ENCODE measurements around the gene VWA7. TPM values are rescaled to one million over a fixed set of nuclear protein-coding genes. Genes with fewer than 3 reads are reported as not detected.

The VWA7 gene, protein sequence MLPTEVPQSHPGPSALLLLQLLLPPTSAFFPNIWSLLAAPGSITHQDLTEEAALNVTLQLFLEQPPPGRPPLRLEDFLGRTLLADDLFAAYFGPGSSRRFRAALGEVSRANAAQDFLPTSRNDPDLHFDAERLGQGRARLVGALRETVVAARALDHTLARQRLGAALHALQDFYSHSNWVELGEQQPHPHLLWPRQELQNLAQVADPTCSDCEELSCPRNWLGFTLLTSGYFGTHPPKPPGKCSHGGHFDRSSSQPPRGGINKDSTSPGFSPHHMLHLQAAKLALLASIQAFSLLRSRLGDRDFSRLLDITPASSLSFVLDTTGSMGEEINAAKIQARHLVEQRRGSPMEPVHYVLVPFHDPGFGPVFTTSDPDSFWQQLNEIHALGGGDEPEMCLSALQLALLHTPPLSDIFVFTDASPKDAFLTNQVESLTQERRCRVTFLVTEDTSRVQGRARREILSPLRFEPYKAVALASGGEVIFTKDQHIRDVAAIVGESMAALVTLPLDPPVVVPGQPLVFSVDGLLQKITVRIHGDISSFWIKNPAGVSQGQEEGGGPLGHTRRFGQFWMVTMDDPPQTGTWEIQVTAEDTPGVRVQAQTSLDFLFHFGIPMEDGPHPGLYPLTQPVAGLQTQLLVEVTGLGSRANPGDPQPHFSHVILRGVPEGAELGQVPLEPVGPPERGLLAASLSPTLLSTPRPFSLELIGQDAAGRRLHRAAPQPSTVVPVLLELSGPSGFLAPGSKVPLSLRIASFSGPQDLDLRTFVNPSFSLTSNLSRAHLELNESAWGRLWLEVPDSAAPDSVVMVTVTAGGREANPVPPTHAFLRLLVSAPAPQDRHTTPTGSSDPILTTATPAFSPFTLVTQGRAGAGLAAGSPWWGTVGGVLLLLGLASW
- 0.14 and 0.44 TPM in 2 replicates for total RNA-seq

DNA sequence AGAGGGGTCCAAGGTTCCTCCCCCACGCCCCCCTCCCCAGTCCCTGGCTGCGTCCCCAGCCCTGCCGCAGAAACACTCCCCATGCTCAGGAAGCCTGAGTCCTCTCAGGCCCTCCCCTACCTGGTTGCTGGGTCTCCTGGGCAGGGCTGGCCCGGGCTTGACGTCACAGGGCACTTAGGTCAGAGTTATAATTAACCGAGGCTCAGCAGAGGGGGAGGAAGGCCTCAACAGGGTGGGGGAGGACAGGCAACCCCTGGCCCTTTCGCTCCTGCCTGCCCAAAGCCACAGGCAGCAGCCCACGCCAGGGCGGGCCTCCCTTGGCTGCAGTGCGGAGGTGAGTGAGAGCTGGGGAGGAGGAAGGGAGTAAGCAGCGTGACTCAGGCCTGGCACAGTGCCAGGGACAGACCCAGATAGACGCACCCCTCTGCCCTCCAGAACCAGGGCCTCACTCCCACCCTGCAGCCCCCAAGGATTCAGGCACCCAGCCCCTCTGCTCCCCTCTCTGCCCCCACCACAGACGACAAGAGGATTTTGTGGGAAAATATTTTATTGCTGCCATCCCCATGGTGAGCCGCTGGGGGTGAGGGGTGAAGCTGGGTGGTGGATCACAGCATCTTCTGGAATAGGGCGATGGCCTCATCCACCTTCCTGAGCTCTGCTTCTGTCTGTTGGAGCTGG, at the start of gene VWA7:
Gene VWA7 (minus strand): TSS at position 340 of the 678 bp plus-strand sequence. CDS start 549 bp downstream, outside the sequence.

GRCh38 chr6:31815025-31815838, 38.1 kb upstream of the VWA7 start, which contains the start of the genes HSPA1A and HSPA1L:
Gene HSPA1A (plus strand): TSS chr6:31815543. CDS start chr6:31815757, 214 bp downstream.
Gene HSPA1L (minus strand): TSS chr6:31815283. CDS start chr6:31811972, 3,311 bp downstream.

DNA sequence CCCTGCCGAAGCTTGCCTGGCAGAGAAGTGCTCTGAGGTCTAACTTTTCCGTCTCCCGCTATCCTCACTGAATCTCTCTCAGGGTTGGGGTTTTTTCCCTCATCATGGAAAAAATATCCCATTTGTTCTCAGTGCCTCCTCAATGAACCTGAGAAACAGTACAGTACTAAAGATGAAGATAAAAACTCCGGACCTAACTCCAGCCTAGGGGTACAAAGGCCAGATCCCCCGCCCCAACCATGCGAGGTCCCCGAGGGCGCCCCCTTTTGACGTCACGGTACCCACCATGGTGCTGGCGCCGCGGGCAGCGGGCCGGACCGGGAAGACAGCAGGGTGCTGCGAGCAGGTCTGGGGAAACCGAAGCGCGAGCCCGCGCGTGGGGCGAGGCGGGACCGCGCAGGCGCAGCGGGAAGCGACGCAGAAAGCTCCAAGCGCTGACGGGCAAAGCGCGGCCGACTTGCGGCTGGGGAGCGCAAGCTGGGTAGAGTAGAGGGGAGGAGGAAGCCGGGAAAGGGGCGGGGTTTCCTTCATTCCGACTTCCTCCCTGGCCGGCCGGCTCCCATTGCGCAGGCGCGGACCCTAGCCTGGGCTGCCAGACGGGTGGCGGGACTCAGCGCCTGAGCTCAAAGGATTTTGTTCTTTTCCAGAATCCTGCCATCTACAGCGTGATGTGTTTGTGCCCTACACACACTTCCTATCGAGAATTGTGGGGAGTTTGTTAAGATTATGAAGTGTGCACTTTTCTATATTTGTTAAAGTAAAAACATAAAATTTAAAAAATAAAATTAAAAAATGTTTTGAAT, 29.5 kb upstream of the VWA7 start, which contains the start of gene LSM2:
Gene LSM2 (minus strand): TSS at position 497 of the 803 bp plus-strand sequence. CDS start 209 bp downstream, at position 288.

GRCh38 chr6:31795616-31796298, 18.6 kb upstream of the VWA7 start, which contains the start of gene VARS1:
Gene VARS1 (minus strand): TSS chr6:31795752. CDS start chr6:31795217, 535 bp downstream.

DNA sequence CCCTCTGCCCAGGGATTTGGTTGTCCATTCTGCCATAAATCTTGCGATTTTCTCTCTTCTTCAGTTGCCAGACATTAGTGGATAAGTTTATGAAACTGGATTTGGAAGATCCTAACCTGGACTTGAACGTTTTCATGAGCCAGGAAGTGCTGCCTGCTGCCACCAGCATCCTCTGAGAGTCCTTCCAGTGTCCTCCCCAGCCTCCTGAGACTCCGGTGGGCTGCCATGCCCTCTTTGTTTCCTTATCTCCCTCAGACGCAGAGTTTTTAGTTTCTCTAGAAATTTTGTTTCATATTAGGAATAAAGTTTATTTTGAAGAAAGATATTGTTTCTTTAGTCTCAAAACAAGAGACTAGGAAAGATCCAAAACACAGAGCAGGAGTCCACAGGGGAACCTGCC, 14.8 kb downstream of the VWA7 start, which contains the start of gene SAPCD1:
Gene SAPCD1 (plus strand): TSS at position 301 of the 400 bp plus-strand sequence. CDS start 399 bp downstream, outside the sequence.

GRCh38 chr6:31739639-31740396, 37.3 kb downstream of the VWA7 start, which contains the start of gene MSH5:
Gene MSH5 (plus strand): TSS chr6:31740005. CDS start chr6:31740467, 462 bp downstream.

GRCh38 chr6:31736021-31736767, 40.9 kb downstream of the VWA7 start, which contains the start of gene CLIC1:
Gene CLIC1 (minus strand): TSS chr6:31736530. CDS start chr6:31736300, 230 bp downstream.

GRCh38 chr6:31728767-31729514, 48.2 kb downstream of the VWA7 start, which contains the start of gene DDAH2:
Gene DDAH2 (minus strand): TSS chr6:31729299. CDS start chr6:31729161, 138 bp downstream.

GRCh38 chr6:31723245-31723979, 53.7 kb downstream of the VWA7 start, which contains the start of gene MPIG6B:
Gene MPIG6B (plus strand): TSS chr6:31723373. CDS start chr6:31723384, 11 bp downstream.

DNA sequence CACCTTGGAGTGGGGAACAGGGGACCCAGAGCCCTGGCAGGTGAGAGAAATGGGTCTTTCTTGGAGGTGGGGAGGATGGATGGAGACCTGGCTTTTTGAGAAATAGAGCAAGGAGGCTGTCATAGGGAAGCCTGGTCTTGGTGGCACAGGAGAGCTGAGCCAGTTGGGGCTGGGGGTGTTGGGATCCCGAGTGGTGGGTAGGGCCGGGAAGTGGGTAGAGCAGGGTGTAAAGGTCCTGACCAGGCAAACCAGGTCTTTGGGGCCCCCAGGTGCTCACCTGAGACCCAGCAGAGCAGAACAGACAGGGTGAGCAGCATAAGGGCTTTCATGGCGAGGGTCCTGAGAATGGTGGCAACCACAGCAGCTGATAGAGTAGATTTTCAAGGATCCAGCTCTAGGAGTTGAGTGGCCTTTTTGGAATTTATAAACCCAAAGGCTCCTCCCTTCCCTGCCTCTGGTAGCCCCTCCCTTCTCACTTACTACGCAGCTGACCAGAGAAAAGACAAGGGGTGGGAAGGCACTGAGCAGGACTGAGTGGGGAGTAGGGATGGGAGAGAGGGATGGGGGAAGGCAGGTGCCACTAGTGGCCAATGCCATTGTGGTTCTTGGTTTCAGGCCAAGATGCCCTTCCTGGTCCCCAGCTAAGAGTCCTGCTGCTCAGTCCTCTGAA, 55.6 kb downstream of the VWA7 start, which contains the start of gene LY6G6C:
Gene LY6G6C (minus strand): TSS at position 396 of the 670 bp plus-strand sequence. CDS start 67 bp downstream, at position 329.

Small RNA genes lying within 50 kb of the gene (small RNA-seq; reads per million reads assigned to genes)
- gene MSH5-SAPCD1 (ENCODE audit: low replicate concordance) (not detected), gene RF00019 (ENCODE audit: low replicate concordance) (not detected), gene RNU6-850P (ENCODE audit: low replicate concordance) (not detected), gene SAPCD1 (ENCODE audit: low replicate concordance) (not detected)

Other genes with a start within 250 kb of the VWA7 start
- not detected in 2 replicates for gene MCCD1, start 248.4 kb downstream of the VWA7 start, total RNA-seq
- gene DDX39B, start 235.3 kb downstream of the VWA7 start, total RNA-seq: 317 and 546 TPM in 2 replicates
- 0.43 and 1.5 TPM in 2 replicates for gene ATP6V1G2, start 230.7 kb downstream of the VWA7 start, total RNA-seq
- 19.9 and 35.5 TPM in 2 replicates for gene NFKBIL1, start 229.7 kb downstream of the VWA7 start, total RNA-seq
- not detected in 2 replicates for gene LTA, start 205.0 kb downstream of the VWA7 start, total RNA-seq
- under 0.01 and 0.29 TPM in 2 replicates for gene TNF, start 201.8 kb downstream of the VWA7 start, total RNA-seq
- gene LTB, start 194.9 kb downstream of the VWA7 start, total RNA-seq: not detected in 2 replicates
- not detected in 2 replicates for gene LST1, start 191.1 kb downstream of the VWA7 start, total RNA-seq
- not detected in 2 replicates for gene NCR3, start 184.3 kb downstream of the VWA7 start, total RNA-seq
- not detected in 2 replicates for gene AIF1, start 162.1 kb downstream of the VWA7 start, total RNA-seq
- 55.1 and 105 TPM in 2 replicates for gene PRRC2A, start 156.6 kb downstream of the VWA7 start, total RNA-seq
- gene BAG6, start 124.7 kb downstream of the VWA7 start, total RNA-seq: 185 and 217 TPM in 2 replicates
- gene APOM, start 121.4 kb downstream of the VWA7 start, total RNA-seq: 0.72 and 3.3 TPM in 2 replicates
- 17.1 and 25.5 TPM in 2 replicates for gene C6orf47, start 116.5 kb downstream of the VWA7 start, total RNA-seq
- 20.0 and 22.8 TPM in 2 replicates for gene GPANK1, start 112.3 kb downstream of the VWA7 start, total RNA-seq
- gene CSNK2B, start 111.2 kb downstream of the VWA7 start, total RNA-seq: 198 and 356 TPM in 2 replicates
- gene LY6G5B, start 107.4 kb downstream of the VWA7 start, total RNA-seq: 5.2 and 8.3 TPM in 2 replicates
- gene LY6G5C, start 96.3 kb downstream of the VWA7 start, total RNA-seq: 0.66 and 2.7 TPM in 2 replicates
- gene ABHD16A, start 74.0 kb downstream of the VWA7 start, total RNA-seq: 48.6 and 51.0 TPM in 2 replicates
- not detected in 2 replicates for gene LY6G6F, start 70.5 kb downstream of the VWA7 start, total RNA-seq
- not detected in 2 replicates for gene LY6G6D, start 62.0 kb downstream of the VWA7 start, total RNA-seq
- not detected in 2 replicates for gene LY6G6C, start 55.6 kb downstream of the VWA7 start, total RNA-seq
- not detected in 2 replicates for gene MPIG6B, start 54.0 kb downstream of the VWA7 start, total RNA-seq
- 36.5 and 45.7 TPM in 2 replicates for gene DDAH2, start 48.0 kb downstream of the VWA7 start, total RNA-seq
- 585 and 1,126 TPM in 2 replicates for gene CLIC1, start 40.8 kb downstream of the VWA7 start, total RNA-seq
- gene MSH5, start 37.3 kb downstream of the VWA7 start, total RNA-seq: 7.0 and 26.8 TPM in 2 replicates
- 0.44 and 1.1 TPM in 2 replicates for gene SAPCD1, start 14.7 kb downstream of the VWA7 start, total RNA-seq
- 51.6 and 105 TPM in 2 replicates for gene VARS1, start 18.4 kb upstream of the VWA7 start, total RNA-seq
- 19.9 and 54.0 TPM in 2 replicates for gene LSM2, start 29.6 kb upstream of the VWA7 start, total RNA-seq
- 0.72 and 0.88 TPM in 2 replicates for gene HSPA1L, start 38.0 kb upstream of the VWA7 start, total RNA-seq
- gene HSPA1A, start 38.2 kb upstream of the VWA7 start, total RNA-seq: 81.4 and 101 TPM in 2 replicates
- 78.3 and 86.0 TPM in 2 replicates for gene HSPA1B, start 50.4 kb upstream of the VWA7 start, total RNA-seq
- 84.3 and 201 TPM in 2 replicates for gene NEU1, start 85.5 kb upstream of the VWA7 start, total RNA-seq
- gene SLC44A4, start 101.7 kb upstream of the VWA7 start, total RNA-seq: under 0.01 TPM in 1 of 2 replicates, not detected in the other
- 35.0 and 51.1 TPM in 2 replicates for gene EHMT2, start 120.4 kb upstream of the VWA7 start, total RNA-seq
- gene ZBTB12, start 124.8 kb upstream of the VWA7 start, total RNA-seq: 1.4 and 2.8 TPM in 2 replicates
- gene C2, start 150.4 kb upstream of the VWA7 start, total RNA-seq: 0.29 and 14.2 TPM in 2 replicates
- 2.3 and 62.8 TPM in 2 replicates for gene CFB, start 168.8 kb upstream of the VWA7 start, total RNA-seq
- gene NELFE, start 181.6 kb upstream of the VWA7 start, total RNA-seq: 125 and 137 TPM in 2 replicates
- gene SKIC2, start 181.8 kb upstream of the VWA7 start, total RNA-seq: 51.0 and 70.0 TPM in 2 replicates
- gene DXO, start 194.8 kb upstream of the VWA7 start, total RNA-seq: 17.3 and 31.7 TPM in 2 replicates
- 1.7 and 10.3 TPM in 2 replicates for gene C4A, start 204.7 kb upstream of the VWA7 start, total RNA-seq
- 1.4 and 6.3 TPM in 2 replicates for gene C4B, start 237.5 kb upstream of the VWA7 start, total RNA-seq

Data from placental pericyte (primary cell).